ENCODE data around the gene WNK2.

The WNK2 gene

GRCh38 chr9:93297659-93298497, 113.9 kb downstream of the WNK2 start:
- DNase-seq = no peak

- DNase-seq = no peak
Observed at GRCh38 chr9:93298498-93299417, 114.8 kb downstream of the WNK2 start.

- no peak for DNase-seq
Observed at GRCh38 chr9:93299418-93300174, 115.7 kb downstream of the WNK2 start.

GRCh38 chr9:93300175-93300572, 116.2 kb downstream of the WNK2 start:
- no peak for DNase-seq

GRCh38 chr9:93300585-93301081, 116.7 kb downstream of the WNK2 start:
- no peak for DNase-seq

GRCh38 chr9:93301291-93301811, 117.4 kb downstream of the WNK2 start:
- DNase-seq = no peak

GRCh38 chr9:93301911-93302541, 118.1 kb downstream of the WNK2 start:
- no peak for DNase-seq

GRCh38 chr9:93302586-93303257, 118.8 kb downstream of the WNK2 start:
- peak; percentile 62 for DNase-seq

- DNase-seq = no peak
Observed at GRCh38 chr9:93303258-93303771, 119.4 kb downstream of the WNK2 start.

GRCh38 chr9:93303806-93304573, 120.1 kb downstream of the WNK2 start:
- DNase-seq = no peak

- peak; percentile 7 for DNase-seq
Observed at GRCh38 chr9:93304574-93305496, 120.9 kb downstream of the WNK2 start.

GRCh38 chr9:93305497-93306020, 121.6 kb downstream of the WNK2 start:
- DNase-seq = no peak

GRCh38 chr9:93306081-93306480, 122.1 kb downstream of the WNK2 start:
- DNase-seq = no peak

- no peak for DNase-seq
Observed at GRCh38 chr9:93306579-93307091, 122.7 kb downstream of the WNK2 start.

GRCh38 chr9:93307468-93308157, 123.7 kb downstream of the WNK2 start:
- DNase-seq = no peak

- no peak for DNase-seq
Observed at GRCh38 chr9:93308158-93308602, 124.2 kb downstream of the WNK2 start.

GRCh38 chr9:93308676-93309075, 124.7 kb downstream of the WNK2 start:
- no peak for DNase-seq

GRCh38 chr9:93309889-93310425, 126.0 kb downstream of the WNK2 start:
- no peak for DNase-seq

Measured in CD4-positive, alpha-beta T cell treated with Interleukin-12 subunit alpha and Interleukin-12 subunit beta, for 1 hour (primary cell).